ENCODE measurements around the gene MMD. TPM values are rescaled to one million over a fixed set of nuclear protein-coding genes. Genes with fewer than 3 reads are reported as not detected.

The MMD gene
- polyA plus RNA-seq, 3 donors = 3.4 to 7.0 (median 4.6) TPM

- Mint-ChIP-seq H3K27me3 (ENCODE audit: low read depth in 3 of 3) (peaks cover 2 to 12% (median 10%) of the 10 kb centered on the region in 3 donors), H3K4me1 (peaks cover 2% of the 10 kb centered on the region), H3K36me3 (no peaks in the 10 kb centered on the region), H3K27ac (no peak overlapping the region), H3K4me3 (no peak overlapping the region), H3K9me3 (peaks cover 0 to 9% (median 3%) of the 10 kb centered on the region in 7 donors)
- H3K4me2 ChIP-seq (replicated peaks; ENCODE audit: extremely low read depth, low read length, poor library complexity, severe bottlenecking) = no peak overlapping the region
- DNase-seq = no peak
- no peak overlapping the region for H3K9ac ChIP-seq (ENCODE audit: insufficient read depth, low read length, poor library complexity, severe bottlenecking)
- intact Hi-C loops (cut with micrococcal nuclease) = no loop called here
- no peak overlapping the region for H3K4me3 ChIP-seq (replicated peaks in 1 of 3; ENCODE audit: low read depth in 2 of 3, low read length in 3 of 3)
- no peaks in the 10 kb centered on the region for H3K27me3 ChIP-seq (ENCODE audit: control insufficient read depth in 2 of 2, insufficient read depth in 2 of 2, low read length in 2 of 2)
- H3K4me1 ChIP-seq (ENCODE audit: control insufficient read depth in 1 of 2, insufficient read depth in 2 of 2, low read length in 2 of 2) = no peaks in the 10 kb centered on the region
- no peaks in the 10 kb centered on the region for H3K36me3 ChIP-seq (replicated peaks in 1 of 2; ENCODE audit: control insufficient read depth in 1 of 2, insufficient read depth in 2 of 2, low read length in 2 of 2)
- H4K20me1 ChIP-seq (ENCODE audit: insufficient read depth, low read length) = no peaks in the 10 kb centered on the region
- no peak overlapping the region for H2AFZ ChIP-seq (ENCODE audit: insufficient read depth, low read depth, low read length, poor library complexity, severe bottlenecking)
- H3K9me3 ChIP-seq (replicated peaks in 1 of 2; ENCODE audit: control insufficient read depth in 1 of 2, insufficient read depth in 1 of 2, low read length in 2 of 2) = no peaks in the 10 kb centered on the region
- H3K27ac ChIP-seq (ENCODE audit: low read depth in 1 of 2, low read length in 2 of 2) = no peak overlapping the region
- 100% methylated on average over 1 of the region's 4 CpGs for WGBS (ENCODE audit: insufficient coverage)
- TF ChIP-seq CTCF (IDR thresholded peaks at IDR 0.05) = no peak
- no peaks in the 10 kb centered on the region for H3K79me2 ChIP-seq (ENCODE audit: insufficient read depth, low read length)
Observed at GRCh38 chr17:55343900-55344513, 77.6 kb downstream of the MMD start.

GRCh38 chr17:55342800-55343585, 78.6 kb downstream of the MMD start:
- H2AFZ ChIP-seq (ENCODE audit: insufficient read depth, low read depth, low read length, poor library complexity, severe bottlenecking) = no peak overlapping the region
- TF ChIP-seq CTCF (IDR thresholded peaks at IDR 0.05) = no peak
- DNase-seq = no peak
- no peak overlapping the region for H3K4me2 ChIP-seq (replicated peaks; ENCODE audit: extremely low read depth, low read length, poor library complexity, severe bottlenecking)
- Mint-ChIP-seq H3K4me3 (no peak overlapping the region), H3K4me1 (no peaks in the 10 kb centered on the region), H3K9me3 (peaks cover 0 to 9% (median 3%) of the 10 kb centered on the region in 7 donors), H3K27ac (no peak overlapping the region), H3K36me3 (no peaks in the 10 kb centered on the region), H3K27me3 (ENCODE audit: low read depth in 3 of 3) (peaks cover 2 to 8% (median 8%) of the 10 kb centered on the region in 3 donors)
- intact Hi-C loops (cut with micrococcal nuclease) = no loop called here
- H3K9me3 ChIP-seq (replicated peaks in 1 of 2; ENCODE audit: control insufficient read depth in 1 of 2, insufficient read depth in 1 of 2, low read length in 2 of 2) = no peaks in the 10 kb centered on the region
- H3K4me1 ChIP-seq (ENCODE audit: control insufficient read depth in 1 of 2, insufficient read depth in 2 of 2, low read length in 2 of 2) = no peaks in the 10 kb centered on the region
- no peaks in the 10 kb centered on the region for H3K27me3 ChIP-seq (ENCODE audit: control insufficient read depth in 2 of 2, insufficient read depth in 2 of 2, low read length in 2 of 2)
- H3K36me3 ChIP-seq (replicated peaks in 1 of 2; ENCODE audit: control insufficient read depth in 1 of 2, insufficient read depth in 2 of 2, low read length in 2 of 2) = no peaks in the 10 kb centered on the region
- H3K4me3 ChIP-seq (replicated peaks in 1 of 3; ENCODE audit: low read depth in 2 of 3, low read length in 3 of 3) = no peak overlapping the region
- no peak overlapping the region for H3K27ac ChIP-seq (ENCODE audit: low read depth in 1 of 2, low read length in 2 of 2)
- H3K9ac ChIP-seq (ENCODE audit: insufficient read depth, low read length, poor library complexity, severe bottlenecking) = no peak overlapping the region
- H3K79me2 ChIP-seq (ENCODE audit: insufficient read depth, low read length) = no peaks in the 10 kb centered on the region
- WGBS (ENCODE audit: insufficient coverage) = 84% methylated on average over 4 of the region's 6 CpGs
- H4K20me1 ChIP-seq (ENCODE audit: insufficient read depth, low read length) = no peaks in the 10 kb centered on the region

Other genes starting within 250 kb of the MMD start
- not detected for gene HLF, start 156.9 kb downstream of the MMD start, polyA plus RNA-seq
- not detected for gene SMIM36, start 89.6 kb upstream of the MMD start, polyA plus RNA-seq

All from CD14-positive monocyte (primary cell).